Heart right ventricle (tissue), 16 donors: ENCODE measurements around the gene ROCK2. TPM values are rescaled to one million over a fixed set of nuclear protein-coding genes. Genes with fewer than 3 reads are reported as not detected.
A peak's percentile ranks its signal among the peaks of the same experiment; 100 is the strongest.

Experiments
- ATAC-seq, 8 donors: fragments of 200-7000 bp; cut with Tn5 transposase; one replicate each; pipeline ENCODE4 v1.9.1; 2020; ENCODE audit warnings: mild to moderate bottlenecking in 8 of 8, moderate library complexity in 8 of 8, moderate number of reproducible peaks in 1 of 8
- DNase-seq, 2 donors: peaks; one replicate each; pipeline ENCODE4 v3.0.0-alpha.2; 2020
- H3K27ac ChIP-seq, 10 donors: fragments of 200-600 bp; sonication (generic) in 2 of 10; one replicate each; pipeline versions ENCODE4 v1.5.0 to v1.8.0; 2020 to 2022; ENCODE audit warnings: mild to moderate bottlenecking in 3 of 10
- H3K27me3 ChIP-seq, 7 donors: fragments of 200-600 bp; one replicate each; pipeline ENCODE4 v1.8.0; 2021 to 2022; ENCODE audit warnings: mild to moderate bottlenecking in 2 of 7
- H3K36me3 ChIP-seq, 9 donors: fragments of 200-600 bp; sonication (generic) in 1 of 9; one replicate each; pipeline versions ENCODE4 v1.5.0 to v1.8.0; 2020 to 2022; ENCODE audit warnings: mild to moderate bottlenecking in 2 of 9
- H3K4me1 ChIP-seq, 9 donors: fragments of 200-600 bp; sonication (generic) in 1 of 9; one replicate each; pipeline versions ENCODE4 v1.5.0 to v1.8.0; 2020 to 2022; ENCODE audit warnings: mild to moderate bottlenecking in 4 of 9
- H3K4me3 ChIP-seq, 10 donors: fragments of 200-600 bp; sonication (generic) in 2 of 10; one replicate each; pipeline versions ENCODE4 v1.5.0 to v1.8.0; 2020 to 2022; ENCODE audit warnings: mild to moderate bottlenecking in 7 of 10, moderate library complexity in 2 of 10
- H3K9me3 ChIP-seq, 11 donors: fragments of 200-600 bp in 10 of 11; sonication (generic) in 2 of 11; one replicate each; pipeline versions ENCODE4 v1.5.0 to v1.8.0; 2013 to 2022; ENCODE audit warnings: mild to moderate bottlenecking in 2 of 11, control low read depth in 1 of 11, moderate library complexity in 1 of 11
- WGBS, 2 donors: extraction: QIAGEN DNeasy Blood & Tissue Kit; methylation state at CpG; one replicate each; pipeline ENCODE4 v1.1.7; 2013; ENCODE audit warnings: inconsistent platforms in 1 of 2; 5-methylcytosine and 5-hydroxymethylcytosine counted together
- intact Hi-C, 10 donors: fragments of 100-400 bp; cut with DNase I; formaldehyde crosslinking; loops; one replicate each; pipeline versions ENCODE4 v1.11.1 to v1.14.2; 2022
- polyA plus RNA-seq, 2 donors: library from polyadenylated mRNA; stranded (reverse); fragments of 200-250 nt; gene quantifications; one replicate each; pipeline ENCODE4 v1.2.3, GENCODE V29; 2013
- total RNA-seq, 10 donors: library from RNA; stranded (reverse); fragmentation: NEBNext Ultra II Directional in 3 of 10; extraction: Animal tissue kit (Norgen Biotek cat#: 25700) in 3 of 10; gene quantifications; one replicate each; pipeline versions ENCODE4 v1.2.1 to v1.2.4, GENCODE V29; 2021 to 2023
- TF ChIP-seq, protein P1 (sequence below), 9 donors: fragments of 200-600 bp; sonication (generic) in 2 of 9; IDR thresholded peaks; one replicate each; pipeline versions ENCODE4 v1.5.0 to v1.8.0; 2021 to 2022; ENCODE audit warnings: antibody characterized with exemption in 9 of 9, mild to moderate bottlenecking in 5 of 9, moderate library complexity in 1 of 9
- donor health status: Arrhythmogenic right ventricular cardiomyopathy.
- donor health status: ischemic (EF 13 %, LVEDD 7.1; RV severe dilation, severe dysfunction).
- donor health status: healthy with polysubstance abuse.
- donor health status: DM: no; HTN: yes; CAD: no.
- donor health status: DM: no; HTN: no; CAD: no.
- donor health status: ischemic (EF 25% LVEDD 6.9; RV normal size, moderate dysfunction).
- donor health status: ischemic (EF 25% LVEDD 5.7; RV mildly dilated, moderate dysfunction).
- donor health status: healthy.
- donor health status: DM: yes; HTN: yes; CAD: no.
- donor health status: Ischemic cardiomyopathy.
- donor health status: ischemic (EF 35%, LVEDD 5.7; RV mildly dilated, moderate dysfunction).
- donor health status: nonischemic (EF 11% LVEDD 7.7; RV severe dilation, severe dysfunction).
- donor health status: DM: yes; HTN: yes; CAD: no.
- donor health status: PGD.
- donor health status: ischemic (EF 29% LVEDD 5.4; RV normal size, mild dysfunction).
- donor health status: nonischemic (EF 23%, LVEDD 6.1; RV moderate dilation, normal function).

ROCK2 gene
- total and polyA plus RNA-seq, 12 donors = 6.9 to 51.8 (median 36.5) TPM

DNA sequence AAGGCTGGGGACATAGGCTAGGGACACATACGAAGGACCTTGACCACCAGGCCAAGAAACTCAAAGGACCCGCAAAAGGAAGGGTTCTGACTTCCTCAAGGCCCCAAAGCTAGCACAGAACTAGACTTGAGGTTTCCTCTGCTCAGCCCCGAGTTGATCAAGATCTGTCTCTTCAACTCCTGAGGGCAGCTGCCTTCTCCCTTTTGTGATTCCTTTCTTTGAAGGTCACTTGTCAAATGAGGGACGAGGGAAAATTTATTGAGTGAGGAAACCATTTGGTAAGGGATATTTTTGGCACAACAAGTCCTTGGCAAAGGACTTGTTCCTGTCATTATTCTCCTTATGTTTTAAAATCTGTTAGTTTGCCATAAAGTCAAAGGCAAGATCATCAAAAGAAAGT, 12.3 kb upstream of the ROCK2 start:
- WGBS, 2 donors = 37 to 54% methylated on average over 4 of the region's 4 CpGs
- H3K27ac ChIP-seq = no peak overlapping the region
- H3K36me3 ChIP-seq = no peaks in the 10 kb centered on the region
- intact Hi-C loops = no loop called here
- peaks cover 0 to 14% (median 10%) of the 10 kb centered on the region in 9 donors for H3K4me1 ChIP-seq
- TF ChIP-seq, protein P1, sequence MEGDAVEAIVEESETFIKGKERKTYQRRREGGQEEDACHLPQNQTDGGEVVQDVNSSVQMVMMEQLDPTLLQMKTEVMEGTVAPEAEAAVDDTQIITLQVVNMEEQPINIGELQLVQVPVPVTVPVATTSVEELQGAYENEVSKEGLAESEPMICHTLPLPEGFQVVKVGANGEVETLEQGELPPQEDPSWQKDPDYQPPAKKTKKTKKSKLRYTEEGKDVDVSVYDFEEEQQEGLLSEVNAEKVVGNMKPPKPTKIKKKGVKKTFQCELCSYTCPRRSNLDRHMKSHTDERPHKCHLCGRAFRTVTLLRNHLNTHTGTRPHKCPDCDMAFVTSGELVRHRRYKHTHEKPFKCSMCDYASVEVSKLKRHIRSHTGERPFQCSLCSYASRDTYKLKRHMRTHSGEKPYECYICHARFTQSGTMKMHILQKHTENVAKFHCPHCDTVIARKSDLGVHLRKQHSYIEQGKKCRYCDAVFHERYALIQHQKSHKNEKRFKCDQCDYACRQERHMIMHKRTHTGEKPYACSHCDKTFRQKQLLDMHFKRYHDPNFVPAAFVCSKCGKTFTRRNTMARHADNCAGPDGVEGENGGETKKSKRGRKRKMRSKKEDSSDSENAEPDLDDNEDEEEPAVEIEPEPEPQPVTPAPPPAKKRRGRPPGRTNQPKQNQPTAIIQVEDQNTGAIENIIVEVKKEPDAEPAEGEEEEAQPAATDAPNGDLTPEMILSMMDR (IDR thresholded peaks at IDR 0.05) = no peak
- no peaks in the 10 kb centered on the region for H3K9me3 ChIP-seq
- ATAC-seq (peak in 1 of 8 donors; percentile 15), DNase-seq (no peak)
- H3K4me3 ChIP-seq = no peak overlapping the region
- no peaks in the 10 kb centered on the region for H3K27me3 ChIP-seq

DNA sequence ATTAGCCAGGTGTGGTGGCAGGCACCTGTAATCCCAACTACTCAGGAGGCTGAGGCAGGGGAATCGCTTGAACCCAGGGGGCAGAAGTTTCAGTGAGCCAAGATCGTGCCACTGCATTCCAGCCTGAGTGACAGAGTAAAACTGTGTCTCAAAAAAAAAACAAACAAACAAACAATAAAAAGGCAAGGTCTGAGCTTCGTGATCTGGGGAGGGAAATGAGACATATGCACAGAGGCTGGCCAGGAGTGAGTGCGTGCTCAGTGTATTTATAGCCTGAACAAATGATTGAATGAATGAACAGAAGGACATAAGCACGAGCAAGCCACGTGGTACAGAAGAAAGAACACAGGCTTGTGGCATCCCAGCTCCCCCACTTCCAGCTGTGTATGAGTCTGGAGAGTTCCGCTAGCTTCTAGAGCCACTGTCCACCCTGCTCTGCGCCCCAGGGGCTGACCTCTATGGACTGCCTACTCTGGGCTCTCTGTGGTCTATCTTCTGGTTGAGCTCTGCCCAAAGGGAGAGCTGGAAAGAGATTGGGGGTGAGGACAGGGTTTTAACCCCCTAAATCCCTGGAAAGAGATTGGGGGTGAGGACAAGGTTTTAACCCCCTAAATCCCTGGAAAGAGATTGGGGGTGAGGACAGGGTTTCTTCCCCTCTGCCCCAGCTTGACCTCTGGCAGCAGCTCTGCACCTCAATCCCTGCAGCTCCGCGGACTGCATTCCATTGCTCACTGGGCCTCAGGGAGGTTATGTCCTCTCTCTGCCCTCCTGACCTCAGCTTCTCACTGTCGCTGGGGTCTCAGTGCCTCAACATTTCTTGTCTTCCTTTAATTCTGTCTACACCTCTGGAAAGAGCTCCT, 11.0 kb upstream of the ROCK2 start:
- Histone ChIP-seq H3K4me3 (no peak overlapping the region), H3K4me1 (peaks cover 0 to 14% (median 10%) of the 10 kb centered on the region in 9 donors)
- peak in 2 of 8 donors; percentile 17 to 62 for ATAC-seq

DNA sequence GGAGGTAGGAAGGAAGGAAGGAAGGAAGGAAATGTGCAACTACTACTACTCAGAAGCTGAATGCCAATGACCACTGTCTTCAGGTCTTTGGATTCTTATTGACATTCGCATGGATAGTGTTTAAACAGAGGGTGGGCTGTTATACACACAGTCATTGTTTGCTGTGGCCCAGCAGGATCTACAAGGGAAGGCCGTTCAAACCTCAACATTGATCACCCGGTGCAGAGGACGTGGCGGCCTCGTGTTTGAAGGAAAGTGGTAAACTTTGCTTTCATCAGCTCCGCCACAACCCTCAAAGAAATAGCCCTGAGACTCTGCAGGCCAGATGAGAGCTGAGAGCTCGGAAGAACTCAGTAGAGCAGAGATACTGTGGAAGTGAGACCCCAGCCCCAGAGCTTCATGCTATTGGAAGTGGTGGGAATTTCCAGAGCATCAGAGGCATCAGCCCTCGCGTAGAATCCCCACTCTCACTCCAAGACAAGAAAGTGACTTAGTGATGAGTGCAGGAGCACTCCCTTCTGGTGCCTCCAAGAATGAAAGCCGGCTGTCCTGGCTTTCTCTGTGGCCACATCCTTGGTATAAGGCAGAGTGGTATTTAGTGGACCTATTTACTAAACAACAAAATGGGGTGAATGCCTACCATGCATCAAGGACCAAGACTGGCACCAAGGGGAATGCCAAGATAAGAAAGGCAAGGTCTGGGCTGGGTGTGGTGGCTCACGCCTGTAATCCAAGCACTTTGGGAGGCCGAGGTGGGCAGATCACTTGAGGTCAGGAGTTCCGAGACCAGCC, 10.1 kb upstream of the ROCK2 start:
- Histone ChIP-seq H3K4me1 (peaks cover 0 to 14% (median 10%) of the 10 kb centered on the region in 9 donors), H3K9me3 (no peaks in the 10 kb centered on the region), H3K4me3 (no peak overlapping the region), H3K27me3 (no peaks in the 10 kb centered on the region), H3K27ac (no peak overlapping the region), H3K36me3 (no peaks in the 10 kb centered on the region)
- 93 to 94% methylated on average over 14 of the region's 14 CpGs for WGBS, 2 donors
- no peak for ATAC-seq
- TF ChIP-seq, protein P1 (IDR thresholded peaks at IDR 0.05) = no peak
- DNase-seq = no peak
- intact Hi-C loops = no loop called here

More for the DNA sequence above, 11.0 kb upstream of the ROCK2 start:
- Histone ChIP-seq H3K9me3 (no peaks in the 10 kb centered on the region), H3K27ac (no peak overlapping the region), H3K27me3 (no peaks in the 10 kb centered on the region), H3K36me3 (no peaks in the 10 kb centered on the region)
- intact Hi-C loops = no loop called here
- DNase-seq = no peak
- WGBS, 2 donors = 90% methylated on average over 11 of the region's 11 CpGs
- TF ChIP-seq, protein P1 (IDR thresholded peaks at IDR 0.05) = no peak

DNA sequence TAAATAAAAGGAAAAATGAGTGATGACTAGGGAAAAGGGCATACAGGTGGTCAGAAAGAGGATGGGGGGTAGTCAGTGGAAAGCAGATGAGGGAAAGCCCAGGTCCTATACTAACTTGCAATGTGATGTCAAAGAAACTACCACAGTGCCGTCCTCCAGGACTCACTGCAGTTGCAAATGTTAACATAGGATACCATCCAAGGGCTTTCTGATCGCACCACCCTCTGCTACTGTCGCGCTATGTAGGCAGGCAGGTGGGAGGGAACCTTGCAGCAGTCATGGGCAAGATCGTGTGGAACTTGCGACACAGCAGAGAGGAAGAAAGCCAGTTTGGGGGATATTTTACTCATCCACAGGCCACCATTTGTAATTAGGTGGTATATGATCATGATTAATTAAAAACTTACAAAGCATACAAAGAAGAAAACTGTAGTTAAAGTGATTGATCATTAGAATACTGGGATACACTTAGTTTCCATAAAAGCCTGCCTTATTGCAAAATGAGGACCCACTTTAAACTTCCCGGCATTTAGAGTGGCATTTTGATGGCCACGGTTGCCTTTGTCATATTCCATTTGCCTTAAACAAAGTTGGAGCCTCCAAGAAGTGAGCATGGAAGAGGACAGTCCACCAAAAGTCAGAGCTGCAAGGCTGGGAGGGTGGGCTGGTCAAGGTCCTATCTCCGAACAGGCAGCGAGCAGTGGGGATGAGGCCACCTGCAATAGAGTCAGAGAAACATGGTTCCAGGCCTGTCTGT, 8.5 kb upstream of the ROCK2 start:
- DNase-seq (no peak), ATAC-seq (no peak)
- no peak overlapping the region for H3K27ac ChIP-seq
- intact Hi-C loops = no loop called here
- 95 to 96% methylated on average over 10 of the region's 10 CpGs for WGBS, 2 donors
- H3K4me3 ChIP-seq = no peak overlapping the region
- no peaks in the 10 kb centered on the region for H3K36me3 ChIP-seq
- H3K4me1 ChIP-seq = peaks cover 3 to 21% (median 13%) of the 10 kb centered on the region in 9 donors
- no peaks in the 10 kb centered on the region for H3K9me3 ChIP-seq
- TF ChIP-seq, protein P1 (IDR thresholded peaks at IDR 0.05) = no peak
- no peaks in the 10 kb centered on the region for H3K27me3 ChIP-seq
